HG03469 (cell line): ENCODE results near the gene NRSN2.

ENCODE experiments used
- ATAC-seq: cut with Tn5 transposase; IDR thresholded peaks from one replicate; pipeline ENCODE4 v1.9.1; 2021; ENCODE audit warnings: mild to moderate bottlenecking, moderate library complexity, moderate number of reproducible peaks; ENCODE audit not compliant: unreplicated experiment

The NRSN2 gene

DNA sequence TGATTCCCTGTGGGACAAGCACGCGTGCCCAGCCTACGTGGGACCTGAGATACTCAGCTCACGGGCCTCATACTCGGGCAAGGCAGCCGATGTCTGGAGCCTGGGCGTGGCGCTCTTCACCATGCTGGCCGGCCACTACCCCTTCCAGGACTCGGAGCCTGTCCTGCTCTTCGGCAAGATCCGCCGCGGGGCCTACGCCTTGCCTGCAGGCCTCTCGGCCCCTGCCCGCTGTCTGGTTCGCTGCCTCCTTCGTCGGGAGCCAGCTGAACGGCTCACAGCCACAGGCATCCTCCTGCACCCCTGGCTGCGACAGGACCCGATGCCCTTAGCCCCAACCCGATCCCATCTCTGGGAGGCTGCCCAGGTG lies 49.3 kb downstream of the NRSN2 start:
- no peak for ATAC-seq

DNA sequence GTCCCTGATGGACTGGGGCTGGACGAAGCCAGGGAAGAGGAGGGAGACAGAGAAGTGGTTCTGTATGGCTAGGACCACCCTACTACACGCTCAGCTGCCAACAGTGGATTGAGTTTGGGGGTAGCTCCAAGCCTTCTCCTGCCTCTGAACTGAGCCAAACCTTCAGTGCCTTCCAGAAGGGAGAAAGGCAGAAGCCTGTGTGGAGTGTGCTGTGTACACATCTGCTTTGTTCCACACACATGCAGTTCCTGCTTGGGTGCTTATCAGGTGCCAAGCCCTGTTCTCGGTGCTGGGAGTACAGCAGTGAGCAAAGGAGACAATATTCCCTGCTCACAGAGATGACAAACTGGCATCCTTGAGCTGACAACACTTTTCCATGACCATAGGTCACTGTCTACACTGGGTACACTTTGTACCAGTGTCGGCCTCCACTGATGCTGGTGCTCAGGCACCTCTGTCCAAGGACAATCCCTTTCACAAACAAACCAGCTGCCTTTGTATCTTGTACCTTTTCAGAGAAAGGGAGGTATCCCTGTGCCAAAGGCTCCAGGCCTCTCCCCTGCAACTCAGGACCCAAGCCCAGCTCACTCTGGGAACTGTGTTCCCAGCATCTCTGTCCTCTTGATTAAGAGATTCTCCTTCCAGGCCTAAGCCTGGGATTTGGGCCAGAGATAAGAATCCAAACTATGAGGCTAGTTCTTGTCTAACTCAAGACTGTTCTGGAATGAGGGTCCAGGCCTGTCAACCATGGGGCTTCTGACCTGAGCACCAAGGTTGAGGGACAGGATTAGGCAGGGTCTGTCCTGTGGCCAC lies 49.9 kb downstream of the NRSN2 start:
- ATAC-seq: no peak

DNA sequence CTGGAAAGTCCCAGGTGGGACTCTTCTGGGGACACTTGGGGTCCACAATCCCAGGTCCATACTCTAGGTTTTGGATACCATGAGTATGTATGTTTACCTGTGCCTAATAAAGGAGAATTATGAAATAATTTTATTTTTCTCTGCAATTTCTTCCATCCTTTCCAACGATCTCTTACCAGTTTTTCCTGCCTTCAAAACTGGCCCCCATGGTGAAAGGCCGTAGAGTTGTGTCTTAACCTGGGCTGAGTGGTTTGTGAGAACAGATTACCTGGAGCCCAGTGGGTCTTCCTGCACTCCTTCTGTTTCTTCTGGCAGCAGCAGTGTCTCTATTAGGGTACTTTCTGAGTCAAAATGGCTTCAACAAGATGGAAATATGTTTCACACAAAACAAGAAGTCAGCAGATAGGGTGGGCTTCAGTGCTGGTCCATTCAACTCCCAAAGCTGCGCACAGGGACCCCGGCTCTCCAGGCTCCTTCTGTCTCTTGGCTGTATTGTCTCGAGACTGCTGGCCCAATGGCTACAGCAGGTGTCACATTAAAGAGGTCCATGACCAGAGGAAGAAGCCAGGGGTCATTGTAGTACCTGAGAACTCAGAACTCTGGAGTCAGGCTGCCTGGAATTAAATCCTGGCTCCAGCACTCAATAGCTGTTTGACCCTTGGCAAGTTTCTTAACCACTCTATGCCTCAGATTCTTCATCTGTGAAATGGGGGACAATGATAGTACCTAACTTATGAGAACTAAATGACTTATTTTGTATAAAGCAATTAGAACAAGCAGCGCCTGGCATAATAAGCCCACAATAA lies 50.7 kb downstream of the NRSN2 start:
- ATAC-seq: no peak

DNA sequence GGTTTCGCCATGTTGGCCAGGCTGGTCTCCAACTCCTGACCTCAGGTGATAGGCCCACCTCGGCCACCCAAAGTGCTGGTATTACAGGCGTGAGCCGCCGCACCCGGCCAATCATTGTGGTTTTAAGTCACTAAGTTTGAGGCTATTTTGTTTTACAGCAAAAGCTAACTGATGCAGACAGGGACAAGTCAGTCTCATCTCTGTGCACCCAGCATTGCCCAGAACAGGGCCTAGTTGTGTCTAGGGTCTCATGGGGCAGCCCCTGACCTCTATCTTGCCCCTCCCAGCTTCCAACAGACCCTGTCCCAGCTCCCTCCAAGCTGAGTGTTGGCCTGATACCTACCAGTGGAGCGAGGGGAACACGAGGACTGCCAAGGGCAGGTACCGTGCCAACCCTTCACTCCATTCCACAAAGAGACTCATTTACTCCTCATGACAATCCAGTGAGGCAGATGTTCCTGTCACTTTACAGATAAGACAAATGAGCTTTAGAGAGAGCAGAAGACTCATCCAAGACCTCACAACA lies 52.3 kb downstream of the NRSN2 start:
- ATAC-seq: no peak

DNA sequence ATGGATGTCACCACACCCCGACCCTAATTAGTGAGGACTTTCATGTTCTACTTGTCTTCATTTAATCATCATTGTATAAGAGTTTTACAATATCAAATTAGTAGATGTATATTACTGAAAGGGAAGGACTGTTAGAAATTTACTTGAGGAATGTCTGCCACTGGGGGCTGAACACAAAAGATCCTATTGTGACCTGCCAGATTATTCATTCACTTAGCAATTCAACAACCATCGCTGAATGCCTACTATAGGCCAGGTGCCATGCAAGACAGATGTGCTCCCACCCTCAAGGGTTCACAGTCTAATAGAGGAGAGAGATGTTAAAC lies 53.2 kb downstream of the NRSN2 start:
- ATAC-seq: no peak

DNA sequence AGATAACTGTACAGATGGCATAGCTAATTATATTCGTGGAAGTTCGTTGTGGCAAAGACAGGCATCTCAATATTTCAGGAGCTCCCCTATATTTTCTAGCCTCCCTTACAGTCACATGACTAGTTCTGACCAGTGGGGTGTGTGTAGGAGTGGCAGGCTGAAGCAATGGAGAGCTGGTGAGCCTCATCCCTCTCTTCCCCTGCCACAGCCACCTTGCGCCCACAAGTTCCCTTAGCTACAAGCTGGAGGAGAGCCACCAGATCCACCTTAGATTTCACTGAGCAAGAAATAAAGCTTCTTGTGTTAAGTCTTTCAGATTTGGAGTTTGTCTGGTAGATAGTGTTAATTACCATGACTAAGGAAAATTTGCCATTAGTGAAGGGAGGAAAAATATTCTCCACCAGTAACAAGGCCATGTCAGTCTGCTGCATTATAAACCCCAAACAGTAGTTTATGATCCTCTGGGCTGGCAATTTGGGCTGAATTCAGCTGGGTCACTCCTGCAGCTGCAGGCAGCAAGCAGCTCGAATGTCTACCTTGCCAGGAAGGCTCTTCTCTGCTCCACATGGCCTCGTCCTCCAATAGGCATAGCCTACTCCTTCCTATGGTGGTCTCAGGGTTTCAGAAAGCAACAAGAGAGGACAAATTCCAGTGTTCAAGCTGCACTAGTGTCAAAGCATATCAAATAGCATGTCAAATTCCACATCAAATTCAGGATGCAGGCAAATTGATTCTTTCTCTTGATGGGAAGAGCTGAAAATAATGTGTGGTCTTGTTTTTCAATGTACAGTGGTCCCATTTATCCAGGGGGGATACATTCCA lies 53.8 kb downstream of the NRSN2 start:
- no peak for ATAC-seq

DNA sequence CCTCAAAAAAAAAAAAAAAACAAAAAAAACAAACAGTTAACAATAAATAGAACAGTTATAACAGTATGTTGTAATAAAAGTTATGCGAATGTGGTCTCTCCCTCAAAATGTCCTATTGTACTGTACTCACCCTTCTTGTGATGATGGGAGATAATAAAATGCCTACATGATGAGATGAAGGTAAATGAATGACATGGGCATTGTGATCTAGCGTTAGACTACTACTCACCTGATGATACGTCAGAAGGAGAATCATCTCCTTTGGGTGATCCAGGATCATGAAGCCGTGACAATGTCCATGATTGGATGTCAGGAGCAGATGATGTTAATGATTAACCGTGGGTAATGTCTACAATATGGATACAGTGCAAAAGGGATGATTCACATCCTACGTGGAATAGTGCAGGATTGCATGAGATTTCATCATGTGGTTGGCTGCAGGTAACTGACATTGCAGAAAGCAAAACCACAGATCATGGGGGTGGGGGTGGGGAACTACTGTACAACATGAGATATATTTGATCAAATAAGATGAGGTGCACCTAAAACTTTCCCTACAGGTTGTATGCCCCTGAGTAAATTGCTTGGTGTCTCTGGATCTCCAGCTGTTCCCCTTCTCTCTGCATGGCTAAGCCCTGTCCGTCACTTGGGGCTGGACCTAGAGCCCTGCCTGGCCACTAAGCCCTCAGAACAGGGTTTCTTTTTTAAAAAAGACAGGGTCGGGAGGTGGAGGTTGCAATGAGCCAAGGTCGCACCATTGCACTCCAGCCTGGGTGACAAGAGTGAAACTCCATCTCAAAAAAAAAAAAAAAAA lies 55.0 kb downstream of the NRSN2 start:
- no peak for ATAC-seq

DNA sequence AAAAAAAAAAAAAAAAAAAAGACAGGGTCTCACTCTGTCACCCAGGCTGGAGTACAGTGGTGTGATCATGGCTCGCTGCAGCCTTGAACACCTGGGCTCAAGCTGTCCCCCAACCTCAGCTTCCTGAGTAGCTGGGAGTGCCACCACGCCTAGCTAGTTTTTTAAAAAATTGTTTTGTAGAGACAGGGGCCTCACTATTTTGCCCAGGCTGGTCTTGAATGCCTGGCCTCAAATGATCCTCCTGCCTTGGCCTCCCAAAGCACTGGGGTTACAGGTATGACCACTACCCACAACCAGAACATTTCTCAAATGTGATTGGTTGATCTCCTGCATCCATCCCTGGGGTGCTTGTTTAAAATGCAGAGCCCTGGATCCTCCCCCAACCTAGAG lies 55.6 kb downstream of the NRSN2 start:
- no peak for ATAC-seq

DNA sequence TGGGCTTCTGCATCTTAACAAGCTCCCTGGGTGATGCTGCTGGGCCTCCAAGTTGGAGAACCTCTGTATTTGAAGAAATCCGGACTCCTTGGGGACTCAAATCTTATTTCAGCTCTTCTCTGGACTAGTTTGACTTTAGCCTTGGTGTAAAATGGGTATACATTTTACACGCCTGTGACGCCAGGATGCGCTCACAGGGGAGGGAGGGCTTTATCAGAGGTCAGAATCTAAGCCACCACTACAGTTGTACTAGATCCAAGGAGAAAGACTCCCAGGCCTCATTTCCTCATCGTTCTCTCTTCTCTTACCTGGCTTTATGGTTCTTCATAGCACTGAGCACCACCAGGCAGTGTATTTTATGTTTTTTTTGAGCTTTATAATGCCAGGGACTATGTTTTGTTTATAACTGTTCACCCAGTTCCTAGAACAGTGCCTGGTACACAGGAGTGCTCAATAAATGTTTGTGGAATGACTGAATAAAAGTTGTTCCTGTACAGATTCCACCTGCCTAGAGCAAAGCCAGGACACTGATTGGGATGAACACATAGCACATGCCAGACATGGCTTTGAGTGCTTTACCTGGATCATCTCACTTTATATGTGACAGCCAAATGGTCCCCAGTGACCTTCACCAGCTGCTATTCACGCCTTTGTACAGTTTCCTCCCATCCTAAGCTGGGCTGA lies 56.1 kb downstream of the NRSN2 start:
- ATAC-seq: no peak

DNA sequence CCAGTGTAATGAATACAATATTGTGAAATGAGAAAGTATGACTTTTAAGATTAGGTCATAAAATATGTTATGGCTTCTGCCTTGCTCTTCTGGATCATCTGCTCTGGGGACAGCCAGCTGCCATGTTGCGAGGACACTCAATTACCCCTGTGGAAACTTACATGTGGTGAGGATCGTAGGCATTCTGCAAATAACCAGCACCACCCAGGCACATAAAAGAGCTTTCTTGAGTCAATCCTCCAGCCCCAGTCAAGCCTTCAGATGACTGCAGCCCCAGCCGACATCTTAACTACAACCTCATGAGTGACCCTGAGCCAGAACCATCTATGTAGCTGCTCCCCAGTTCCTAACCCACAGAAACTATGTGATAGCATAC lies 56.7 kb downstream of the NRSN2 start:
- ATAC-seq: no peak

DNA sequence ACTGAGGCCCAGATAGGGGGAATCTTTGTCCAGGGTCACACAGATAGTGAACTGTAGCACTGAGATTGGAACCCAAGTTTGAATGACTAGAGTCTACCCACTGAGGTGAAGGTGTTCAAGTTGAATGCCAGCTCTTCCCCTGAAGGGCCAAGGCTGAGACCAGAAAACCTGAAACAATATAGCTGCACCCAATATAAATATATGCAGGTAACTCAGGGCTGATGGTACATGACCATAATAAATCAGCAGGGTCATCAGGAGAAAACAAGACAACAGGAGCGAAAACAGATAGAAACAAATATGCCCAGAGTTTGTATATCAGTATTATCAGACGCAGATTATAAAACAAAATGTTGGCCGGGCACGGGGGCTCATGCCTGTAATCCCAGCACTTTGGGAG lies 57.2 kb downstream of the NRSN2 start:
- ATAC-seq: no peak
